ENCODE data around the gene DYNC2I2. TPM values are rescaled to one million over a fixed set of nuclear protein-coding genes. Genes with fewer than 3 reads are reported as not detected.
A peak's percentile ranks its signal among the peaks of the same experiment; 100 is the strongest.
"Not testable (repeated sequence)": the region's sequence is repeated elsewhere in the genome, so short reads cannot be mapped to it uniquely, and the experiment has no call there.

Gene DYNC2I2
- total RNA-seq, 4 donors from 2014 or later = 21.4 to 44.8 (median 41.1) TPM

- peak overlapping the region; percentile 49 to 73 for H3K4me3 ChIP-seq
- TF ChIP-seq CTCF (IDR thresholded peaks at IDR 0.05) = no peak
- no peak for TF ChIP-seq POLR2A (IDR thresholded peaks at IDR 0.05)
- H3K27me3 ChIP-seq = no peaks in the 10 kb centered on the region
- H3K36me3 ChIP-seq = no peaks in the 10 kb centered on the region
- H3K4me1 ChIP-seq = no peaks in the 10 kb centered on the region
- H3K27ac ChIP-seq = peak overlapping the region; percentile 85 to 89
- DNase-seq = peak; percentile 37 to 61
- intact Hi-C loops (cut with DNase I; ENCODE audit: low total_unique reads) = no loop called here
- H3K9me3 ChIP-seq = no peaks in the 10 kb centered on the region
Observed at GRCh38 chr9:128703616-128704355, 47.1 kb upstream of the DYNC2I2 start.

- peak overlapping the region; percentile 49 to 73 for H3K4me3 ChIP-seq
- no peaks in the 10 kb centered on the region for H3K27me3 ChIP-seq
- no peaks in the 10 kb centered on the region for H3K9me3 ChIP-seq
- H3K36me3 ChIP-seq = no peaks in the 10 kb centered on the region
- peak overlapping the region; percentile 85 to 89 for H3K27ac ChIP-seq
- H3K4me1 ChIP-seq = no peaks in the 10 kb centered on the region
- TF ChIP-seq POLR2A (IDR thresholded peaks at IDR 0.05) (no peak), CTCF (IDR thresholded peaks at IDR 0.05) (no peak)
- intact Hi-C loops (cut with DNase I; ENCODE audit: low total_unique reads) = no loop called here
- DNase-seq = peak; percentile 33 to 42
Observed at GRCh38 chr9:128702949-128703615, 46.4 kb upstream of the DYNC2I2 start.

DNA sequence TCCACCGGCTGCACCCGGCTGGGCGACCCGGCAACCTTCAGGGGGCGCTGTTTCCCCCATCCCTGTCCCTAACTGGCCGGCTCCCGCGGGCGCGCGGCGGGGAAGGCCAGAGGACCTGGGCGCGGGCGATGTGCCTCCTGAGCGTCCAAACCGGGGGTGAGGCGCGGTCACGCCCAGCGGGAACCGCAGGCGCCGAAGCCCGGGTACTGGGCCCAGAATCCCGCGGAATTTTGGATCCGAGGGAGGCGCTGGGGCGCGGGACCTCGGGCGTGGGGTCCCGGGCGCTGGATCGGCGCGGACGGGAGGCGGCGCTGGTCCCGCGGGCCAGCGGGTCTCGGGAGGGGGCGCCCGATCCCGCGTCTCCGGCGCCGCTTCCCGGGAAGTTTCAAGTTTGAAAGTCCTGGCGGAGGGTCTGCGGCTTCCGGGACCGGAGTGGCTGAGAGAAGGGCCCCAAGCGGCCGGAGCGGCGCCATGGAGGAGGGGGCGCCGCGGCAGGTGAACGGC is 45.9 kb upstream of the DYNC2I2 start, which contains the start of gene PKN3:
Gene PKN3 (plus strand): TSS at position 59 of the 504 bp plus-strand sequence. CDS start 413 bp downstream, at position 472.
- TF ChIP-seq POLR2A (IDR thresholded peaks at IDR 0.05) = peak in 1 of 2 donors; percentile 57
- TF ChIP-seq CTCF (IDR thresholded peaks at IDR 0.05) = peak; percentile 82 to 93 (median 86)
- Histone ChIP-seq H3K27me3 (no peaks in the 10 kb centered on the region), H3K4me1 (no peaks in the 10 kb centered on the region), H3K4me3 (peak within 1 kb of the TSS; percentile 49 to 73), H3K9me3 (no peaks in the 10 kb centered on the region), H3K36me3 (no peaks in the 10 kb centered on the region), H3K27ac (peak within 1 kb of the TSS; percentile 85 to 89)
- intact Hi-C loops (cut with DNase I; ENCODE audit: low total_unique reads) = no loop called here
- DNase-seq = peak; percentile 81 to 85

- no peak overlapping the region for H3K4me3 ChIP-seq
- DNase-seq = no peak
- H3K9me3 ChIP-seq = no peaks in the 10 kb centered on the region
- no peak overlapping the region for H3K27ac ChIP-seq
- no peaks in the 10 kb centered on the region for H3K27me3 ChIP-seq
- intact Hi-C loops (cut with DNase I; ENCODE audit: low total_unique reads) = no loop called here
- no peaks in the 10 kb centered on the region for H3K4me1 ChIP-seq
- no peaks in the 10 kb centered on the region for H3K36me3 ChIP-seq
- TF ChIP-seq POLR2A (IDR thresholded peaks at IDR 0.05) (no peak), CTCF (IDR thresholded peaks at IDR 0.05) (no peak)
Observed at GRCh38 chr9:128701227-128701854, 44.7 kb upstream of the DYNC2I2 start.

- H3K4me1 ChIP-seq; H3K4me3 ChIP-seq; H3K27ac ChIP-seq; H3K36me3 ChIP-seq; intact Hi-C loops (cut with DNase I; ENCODE audit: low total_unique reads); DNase-seq; H3K27me3 ChIP-seq; H3K9me3 ChIP-seq: not testable (repeated sequence)
Observed at GRCh38 chr9:128699096-128699795, 42.6 kb upstream of the DYNC2I2 start.

Data from uterus (tissue), 4 donors.